Nucleus accumbens (tissue), 56 donors: ENCODE results near the gene CCL20.

Experiments
- DNase-seq, 56 donors: peaks; one replicate each; lab custom pipeline; 2025; lab: John Stamatoyannopoulos, UW

Gene CCL20

DNA sequence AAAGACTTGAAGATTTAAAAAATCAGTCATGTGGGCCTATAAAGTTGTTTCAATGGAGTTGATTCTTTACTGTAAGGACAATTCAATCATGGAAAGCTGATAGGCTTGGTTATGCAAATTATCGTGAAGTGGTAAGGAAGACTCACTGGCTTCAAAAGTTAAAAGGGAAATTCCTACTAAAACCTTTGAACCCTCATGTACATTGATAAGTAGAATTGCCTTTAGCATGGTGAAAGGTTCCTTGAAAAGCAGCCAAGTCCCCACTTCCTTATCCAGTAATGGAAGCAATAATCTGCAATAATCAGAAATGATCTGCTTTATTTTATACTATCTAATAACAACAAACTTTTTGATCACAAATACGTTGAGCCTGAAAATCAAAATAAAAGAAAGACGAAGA is 14.4 kb upstream of the CCL20 start:
- no peak for DNase-seq

DNA sequence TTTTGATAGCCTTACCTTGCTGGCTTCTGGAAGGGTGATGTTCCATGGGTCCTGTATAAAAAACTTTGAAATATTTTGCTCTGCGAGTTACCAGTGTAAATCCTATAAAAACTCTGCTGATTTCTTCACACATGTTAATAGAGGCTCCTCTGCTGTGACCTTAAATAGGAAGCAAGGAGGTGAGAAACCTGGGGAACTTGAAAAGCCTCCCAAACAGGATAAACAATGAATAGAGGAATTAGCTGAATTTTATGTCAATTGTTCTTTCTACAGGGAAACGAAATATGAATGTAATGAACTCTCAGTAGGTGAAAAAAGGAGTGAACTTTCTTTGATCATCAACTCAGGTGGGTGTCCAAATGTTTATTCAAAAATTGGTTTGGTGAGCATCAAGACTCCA is 10.8 kb upstream of the CCL20 start:
- no peak for DNase-seq

DNA sequence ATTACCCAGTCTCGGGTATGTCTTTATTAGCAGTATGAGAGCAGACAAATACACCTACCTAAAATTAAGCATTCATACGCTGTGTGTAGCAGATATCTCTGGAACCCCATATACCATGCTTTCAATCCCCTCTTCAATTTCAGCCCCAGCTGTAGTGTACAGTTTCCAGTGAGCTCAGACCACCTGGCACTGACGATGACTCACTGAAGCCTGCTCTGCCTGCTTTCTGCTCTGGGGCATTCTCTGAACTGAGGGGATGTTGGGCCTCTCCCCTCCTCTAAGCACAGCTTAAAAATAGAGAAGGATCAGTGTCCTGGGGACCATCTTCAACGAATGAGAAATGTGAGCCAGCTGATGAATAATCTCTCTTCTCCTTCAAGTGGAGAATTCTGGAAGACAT is 8.7 kb upstream of the CCL20 start:
- DNase-seq = no peak

DNA sequence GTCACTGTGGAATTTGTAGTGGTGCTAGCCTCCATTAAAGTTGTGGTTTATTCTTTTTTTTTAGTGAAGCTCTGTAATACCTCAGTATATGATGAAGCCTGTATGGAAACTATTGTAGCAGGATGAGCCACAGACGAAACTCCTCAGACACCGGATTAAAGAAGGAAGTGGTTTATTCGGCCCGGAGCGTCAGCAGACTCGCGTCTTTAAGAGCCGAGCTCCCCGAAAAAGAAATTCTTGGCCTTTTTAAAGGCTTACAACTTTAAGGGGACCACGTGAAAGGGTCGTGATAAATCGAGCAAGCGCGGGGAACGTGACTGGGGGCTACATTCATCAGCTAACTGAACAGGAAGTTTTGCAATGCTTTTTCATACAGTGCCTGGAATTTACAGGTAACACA is 8.1 kb upstream of the CCL20 start:
- peak in 13 of 56 donors; percentile 3 to 28 (median 7) for DNase-seq

DNA sequence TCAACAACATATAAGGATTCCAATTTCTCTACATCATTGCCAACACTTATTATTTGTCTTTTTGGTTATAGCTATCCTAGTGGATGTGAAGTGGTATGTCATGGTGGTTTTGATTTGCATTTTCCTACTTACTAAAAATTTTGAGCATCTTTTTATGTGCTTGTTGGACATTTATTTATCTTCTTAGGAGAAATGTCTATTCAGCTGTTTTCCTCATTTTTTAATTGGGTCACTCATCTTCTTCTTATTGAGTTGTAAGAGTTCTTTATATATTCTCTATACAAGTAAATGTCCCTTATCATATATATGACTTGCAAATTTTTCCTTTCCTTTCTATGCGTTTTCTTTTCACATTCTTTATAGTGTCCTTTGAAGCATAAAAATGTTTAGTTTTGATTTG is 4.7 kb upstream of the CCL20 start:
- no peak for DNase-seq

DNA sequence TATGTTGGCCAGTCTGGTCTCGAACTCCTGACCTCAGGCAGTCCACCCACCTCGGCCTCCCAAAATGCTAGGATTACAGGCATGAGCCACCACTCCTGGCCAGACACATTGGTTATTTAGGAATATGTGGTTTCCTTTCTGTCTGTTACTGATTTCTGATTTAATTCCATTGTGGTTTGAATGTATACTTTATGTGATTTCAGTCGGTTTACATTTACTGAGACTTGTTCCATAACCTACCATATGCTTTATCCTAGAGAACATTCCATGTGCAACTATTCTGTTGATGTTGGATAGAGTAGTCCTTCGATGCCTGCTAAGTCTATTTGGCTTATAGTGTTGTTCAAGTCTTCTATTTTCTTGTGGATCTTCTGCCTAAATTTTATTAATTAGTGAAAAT is 1.6 kb upstream of the CCL20 start:
- no peak for DNase-seq

DNA sequence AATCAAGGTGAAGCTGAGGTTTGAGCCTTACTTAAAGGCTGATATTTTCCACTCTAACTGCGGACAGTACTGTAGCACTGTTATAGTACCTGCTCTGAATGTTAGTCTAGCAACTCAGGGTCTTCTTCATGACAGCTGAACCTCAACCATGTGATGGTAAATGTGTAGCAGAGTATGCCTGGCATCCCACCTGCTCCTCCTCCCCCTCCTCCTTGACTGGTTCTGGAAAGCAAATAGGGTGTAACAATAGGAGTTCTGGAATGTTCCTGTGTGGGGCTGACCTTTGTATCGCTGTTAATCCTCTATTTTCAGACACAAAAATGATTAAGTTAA is 447 bp upstream of the CCL20 start:
- no peak for DNase-seq

DNA sequence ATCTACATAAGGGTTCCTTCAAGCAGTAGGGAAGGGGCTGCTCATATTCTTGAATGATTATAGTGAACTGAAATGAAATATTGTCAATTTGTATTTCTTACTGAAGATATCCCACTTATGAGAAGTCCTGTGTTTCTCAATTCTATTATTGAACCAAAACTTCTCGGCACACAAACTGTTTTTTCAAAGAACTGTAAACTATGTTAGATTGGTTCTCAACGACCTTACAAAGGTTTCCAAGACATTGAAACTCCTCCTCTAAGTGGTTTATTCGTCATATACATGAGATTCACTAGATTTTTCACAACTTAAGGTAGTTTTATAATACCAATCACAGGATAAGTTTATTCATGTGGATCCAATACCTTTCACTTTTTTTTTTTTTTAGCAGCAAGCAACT is 1.4 kb downstream of the CCL20 start:
- DNase-seq = no peak

DNA sequence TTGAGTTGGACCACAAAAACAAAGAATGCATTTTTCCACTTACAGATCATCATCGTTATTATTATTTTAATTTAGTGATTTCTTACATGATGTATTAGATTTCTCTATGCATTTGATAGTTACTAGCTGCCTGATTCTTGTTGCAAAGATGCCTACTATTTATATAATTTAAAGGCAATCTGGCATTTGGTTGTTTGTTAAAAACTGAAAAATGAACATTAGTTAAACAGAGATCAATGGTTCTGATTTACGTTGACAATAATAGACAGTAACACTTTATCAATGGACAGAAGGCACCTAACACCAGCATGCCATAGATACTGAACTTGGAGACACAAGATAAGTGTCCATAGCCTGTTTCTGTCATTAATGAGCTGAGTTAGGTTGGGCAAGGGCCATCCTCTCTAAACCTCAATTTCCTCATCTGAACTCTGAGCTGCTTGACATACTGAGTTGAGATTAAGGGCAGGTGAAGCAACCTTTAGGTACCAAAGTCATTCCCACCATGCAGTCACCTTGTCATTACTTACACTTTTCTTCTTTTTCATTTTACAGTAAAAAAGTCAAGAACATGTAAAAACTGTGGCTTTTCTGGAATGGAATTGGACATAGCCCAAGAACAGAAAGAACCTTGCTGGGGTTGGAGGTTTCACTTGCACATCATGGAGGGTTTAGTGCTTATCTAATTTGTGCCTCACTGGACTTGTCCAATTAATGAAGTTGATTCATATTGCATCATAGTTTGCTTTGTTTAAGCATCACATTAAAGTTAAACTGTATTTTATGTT is 3.1 kb downstream of the CCL20 start:
- no peak for DNase-seq

DNA sequence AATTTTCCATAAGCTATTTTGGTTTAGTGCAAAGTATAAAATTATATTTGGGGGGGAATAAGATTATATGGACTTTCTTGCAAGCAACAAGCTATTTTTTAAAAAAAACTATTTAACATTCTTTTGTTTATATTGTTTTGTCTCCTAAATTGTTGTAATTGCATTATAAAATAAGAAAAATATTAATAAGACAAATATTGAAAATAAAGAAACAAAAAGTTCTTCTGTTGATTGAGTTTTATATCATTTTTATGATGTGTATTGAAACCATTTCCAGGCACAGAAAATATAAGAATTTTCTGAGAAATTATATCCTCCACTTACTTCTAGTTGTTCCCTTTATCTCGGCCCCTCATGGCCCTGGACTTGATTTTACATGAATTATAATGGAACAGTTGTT is 3.7 kb downstream of the CCL20 start:
- DNase-seq = no peak

DNA sequence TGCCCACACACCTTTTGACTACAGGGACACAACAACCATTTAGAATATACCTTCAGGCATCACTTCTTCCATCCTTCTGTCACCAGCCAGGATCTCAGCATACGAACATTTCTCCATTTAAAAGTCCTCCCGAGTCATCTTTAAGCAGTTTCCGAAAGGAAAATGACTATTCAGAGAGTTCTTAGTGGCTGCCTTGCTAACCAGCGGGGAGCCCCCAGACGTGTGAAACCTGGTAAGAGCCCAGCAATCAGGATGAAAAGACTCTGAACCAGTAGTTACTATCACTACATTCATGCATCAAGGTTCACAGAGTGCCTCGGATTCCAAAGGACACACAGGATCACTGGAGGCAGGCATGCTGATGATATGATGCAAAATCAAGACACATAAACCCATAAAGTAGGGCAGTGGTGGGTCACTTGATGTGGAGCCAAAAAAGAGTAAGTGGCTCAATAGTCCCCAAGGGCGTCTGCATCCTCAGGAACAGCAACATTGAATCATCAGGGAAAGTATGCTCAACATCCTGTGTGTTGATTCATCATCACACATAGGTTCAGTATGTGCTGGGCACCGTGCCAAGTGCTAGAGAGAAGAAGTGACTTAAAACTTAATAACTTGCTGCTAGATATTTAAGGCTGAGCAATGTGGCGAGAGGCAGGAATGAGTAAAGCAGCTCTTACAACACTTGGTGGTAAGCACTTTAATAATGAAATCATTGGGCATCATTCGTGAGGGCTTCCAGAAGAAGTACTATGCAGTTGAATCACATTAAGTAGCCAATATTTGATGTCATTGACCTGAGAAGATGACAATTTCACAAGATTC is 4.4 kb downstream of the CCL20 start:
- peak in 37 of 56 donors; percentile 1 to 77 (median 30) for DNase-seq

DNA sequence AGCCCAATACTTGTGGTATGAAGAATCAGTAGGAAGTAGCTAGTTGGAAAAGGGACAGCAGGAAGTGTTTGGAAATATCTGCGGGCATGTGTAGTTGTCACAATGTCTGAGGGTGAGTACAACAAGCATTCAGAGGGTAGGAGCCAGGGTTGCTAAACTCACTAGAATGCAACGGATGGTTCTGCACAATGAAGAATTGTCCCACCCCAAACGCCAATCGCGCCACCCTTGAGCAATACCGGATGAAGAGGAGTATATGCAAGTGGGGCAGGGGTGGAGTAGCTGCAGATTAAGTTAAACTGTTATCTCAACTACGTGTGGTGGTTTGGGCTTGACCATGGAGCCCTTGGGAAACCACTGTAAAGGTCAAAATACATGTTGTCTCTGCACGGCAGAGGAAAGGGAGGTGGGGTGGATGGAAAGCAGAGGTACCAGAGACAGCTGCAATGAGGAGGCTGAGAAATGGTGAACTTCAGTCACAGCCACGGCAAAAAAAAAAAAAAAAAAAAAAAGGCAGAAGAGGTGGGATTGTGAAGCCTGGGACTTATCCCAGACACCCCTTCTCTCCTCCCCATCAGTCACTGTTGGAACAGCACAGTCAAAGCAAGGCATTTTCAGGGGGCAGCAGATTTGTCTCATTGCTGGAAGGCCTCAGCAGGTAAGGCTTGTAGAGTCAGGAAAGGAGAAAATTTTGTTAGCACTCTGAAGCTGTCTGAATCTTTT is 5.2 kb downstream of the CCL20 start:
- DNase-seq = peak in 9 of 56 donors; percentile 0 to 23 (median 6)

DNA sequence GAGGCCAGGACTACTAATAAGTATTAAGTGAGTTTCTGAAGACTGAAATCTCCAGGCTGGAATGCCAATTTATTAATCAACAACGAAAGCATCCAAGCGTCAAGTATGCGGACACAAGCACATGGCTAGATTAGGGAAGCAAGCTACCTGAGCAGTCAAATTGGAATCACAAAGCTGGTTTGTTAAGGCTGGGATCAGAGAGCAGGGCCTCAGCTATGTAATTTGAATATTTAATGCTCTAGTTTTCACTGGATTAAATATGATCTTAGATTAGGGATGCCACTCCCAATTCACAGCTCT is 5.7 kb downstream of the CCL20 start:
- DNase-seq = no peak

DNA sequence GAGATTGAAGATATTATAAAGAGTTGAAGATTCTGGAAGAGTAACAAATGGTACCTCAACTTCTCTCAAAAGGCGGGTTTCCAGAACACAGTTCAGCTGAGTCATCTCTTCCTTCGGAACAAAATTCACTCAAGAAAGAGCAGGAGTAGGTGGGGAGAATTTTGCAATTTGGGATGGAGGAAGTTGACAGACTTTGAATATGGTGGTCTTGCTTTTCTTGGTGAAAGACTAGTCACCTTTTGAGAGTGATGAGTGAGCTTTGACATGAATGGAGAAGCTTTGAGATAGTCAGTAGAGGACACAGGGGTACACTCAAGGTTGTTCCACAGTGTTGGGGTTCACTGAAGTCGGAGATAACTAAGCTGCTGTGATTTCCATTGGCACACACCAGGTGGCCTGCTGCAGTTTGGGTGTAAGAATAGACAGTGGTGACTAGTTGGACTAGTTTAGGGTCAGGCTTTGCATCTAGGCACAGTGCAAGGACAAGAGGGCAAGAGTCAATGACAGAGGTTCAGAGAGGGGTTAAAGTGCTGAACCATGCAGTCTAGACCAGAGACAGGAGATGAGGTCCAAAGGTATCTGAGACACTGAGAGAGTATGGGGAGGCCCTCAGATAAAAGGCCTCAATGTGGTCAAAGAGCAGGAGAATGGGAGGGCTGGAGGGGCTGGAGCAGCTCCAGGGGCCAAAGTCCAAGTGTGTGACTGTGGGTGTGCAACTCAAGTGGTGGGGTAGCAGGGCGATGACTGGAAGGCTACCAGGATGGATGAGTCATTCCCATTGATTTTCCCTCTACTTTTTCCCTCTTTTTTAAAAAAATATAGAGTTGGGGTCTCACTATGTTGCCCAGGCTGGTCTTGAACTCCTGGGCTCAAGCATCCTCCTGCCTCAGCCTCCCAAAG is 7.7 kb downstream of the CCL20 start:
- no peak for DNase-seq

DNA sequence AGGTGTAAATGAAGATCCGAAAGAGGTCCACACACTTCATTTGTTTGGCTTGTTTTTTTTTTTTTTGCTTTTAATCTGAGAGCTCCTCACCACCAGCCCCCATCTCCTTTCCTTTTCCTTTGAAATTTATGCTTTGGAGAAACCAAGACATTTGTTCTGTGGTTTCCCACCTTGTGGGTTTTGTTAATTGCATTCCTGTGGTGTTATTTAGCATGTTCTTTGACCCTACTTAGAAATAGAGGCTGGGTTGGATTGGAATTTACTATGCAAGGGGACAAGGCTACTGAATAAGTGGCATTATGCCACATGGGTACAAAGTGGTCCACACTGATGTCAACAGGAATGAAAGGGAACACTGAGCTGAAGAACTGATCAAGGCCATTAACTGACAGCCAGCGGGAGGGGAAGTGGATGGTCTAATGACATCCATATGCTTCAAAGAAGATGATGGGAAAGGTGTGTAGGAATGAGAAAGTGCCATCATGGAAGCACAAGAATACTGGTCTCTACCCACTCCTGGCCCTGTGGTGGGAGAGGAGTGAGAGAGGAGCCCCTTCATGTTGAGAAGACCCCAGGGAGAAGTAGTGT is 8.9 kb downstream of the CCL20 start:
- DNase-seq = no peak

DNA sequence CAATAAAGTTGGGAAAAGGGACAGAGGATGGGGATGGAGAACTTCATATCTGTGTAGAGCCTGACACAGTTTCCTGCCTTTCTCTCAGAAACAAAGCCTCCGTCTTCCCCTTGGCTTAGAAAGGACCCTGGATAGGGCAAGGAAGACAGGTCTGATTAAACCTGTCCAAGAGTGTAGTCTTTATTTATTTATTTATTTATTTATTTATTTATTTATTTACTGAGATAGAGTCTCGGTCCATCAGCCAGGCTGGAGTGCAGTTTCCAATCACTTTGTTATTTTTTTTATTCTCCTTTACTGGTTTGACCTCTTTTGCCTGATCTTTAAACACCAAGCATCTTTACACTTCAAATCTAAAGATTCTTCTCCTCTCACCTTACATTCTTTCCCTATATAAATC is 10.3 kb downstream of the CCL20 start:
- no peak for DNase-seq

DNA sequence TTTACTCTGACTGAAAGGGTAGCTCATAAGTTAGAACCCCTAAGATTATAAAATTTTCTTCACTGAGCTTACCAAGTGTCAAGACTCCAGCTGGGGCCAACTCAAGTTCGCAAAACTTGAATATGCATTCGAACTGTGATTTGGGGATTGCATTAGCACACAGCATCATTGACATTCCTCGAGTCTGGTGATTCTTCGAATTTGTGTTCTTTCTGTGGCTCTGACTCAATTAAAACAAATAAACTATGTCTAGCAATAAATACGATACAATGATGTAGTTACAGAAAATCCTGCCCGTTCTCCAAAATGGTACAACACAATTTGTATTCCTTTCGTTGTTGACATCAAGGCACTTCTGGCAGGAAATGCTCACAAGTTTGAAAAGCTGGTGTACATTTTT is 11.1 kb downstream of the CCL20 start:
- no peak for DNase-seq

DNA sequence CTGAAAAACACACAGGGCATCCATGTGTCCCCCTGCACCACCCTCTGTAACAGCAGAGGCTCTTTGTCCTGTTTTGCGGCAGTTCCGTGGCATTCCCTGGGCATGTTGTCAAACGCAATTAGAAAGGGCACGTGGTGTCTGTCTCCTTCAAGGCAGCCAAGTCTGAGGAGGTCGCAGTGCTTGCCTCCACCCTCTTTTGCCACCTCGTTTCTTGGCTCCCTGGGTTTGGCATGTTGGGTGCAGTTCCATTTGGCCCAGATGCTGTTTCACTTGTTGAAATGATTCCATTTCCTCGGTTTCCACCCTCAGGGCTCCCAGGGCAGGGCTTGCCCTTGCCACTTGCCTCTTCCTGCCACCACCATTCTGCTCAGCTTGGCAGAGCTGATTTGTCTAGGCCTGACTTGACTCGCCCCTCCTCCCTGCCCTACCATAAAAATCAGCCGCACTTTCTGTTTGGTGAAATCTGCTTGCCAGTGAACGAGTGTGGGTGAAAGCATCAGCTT is 12.4 kb downstream of the CCL20 start:
- peak in 32 of 56 donors; percentile 1 to 60 (median 18) for DNase-seq

DNA sequence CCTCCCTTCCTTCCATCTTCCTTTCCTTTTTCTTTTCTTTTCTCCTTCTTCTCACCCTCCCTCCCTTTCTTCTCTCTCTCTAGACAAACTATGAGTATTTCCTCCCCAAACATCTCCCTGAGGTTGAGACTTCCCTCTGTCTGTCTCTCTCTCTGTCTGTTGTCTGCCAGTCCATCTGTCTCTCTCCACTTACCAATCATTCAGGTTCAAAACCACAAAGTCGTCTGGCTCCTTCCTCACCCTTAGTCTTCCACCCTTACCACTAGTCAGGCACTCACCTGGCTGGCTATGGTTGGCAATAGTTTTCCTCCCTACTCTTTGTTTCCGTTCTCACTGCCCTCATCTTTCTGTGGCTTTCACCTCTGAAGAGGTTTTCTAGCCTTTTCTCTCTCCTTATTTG is 12.9 kb downstream of the CCL20 start:
- no peak for DNase-seq

DNA sequence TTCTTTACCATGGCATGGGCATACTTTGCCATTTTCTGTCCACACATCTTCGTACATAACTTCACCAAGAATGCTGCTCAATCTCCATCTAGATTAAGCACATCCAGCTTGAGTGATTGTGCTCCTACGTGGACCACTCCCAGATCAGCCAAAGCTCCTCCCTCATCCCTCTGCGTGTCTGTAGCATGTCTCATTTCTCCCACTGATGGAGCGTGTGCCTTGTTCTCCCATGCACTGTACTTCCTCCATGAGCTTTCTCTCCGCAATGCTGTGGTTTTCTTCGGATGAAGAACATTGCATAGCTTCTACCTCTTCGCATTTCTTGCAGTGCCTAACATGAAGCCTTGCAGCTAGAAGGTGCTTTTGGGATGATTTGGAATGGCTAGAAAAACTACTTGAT is 13.5 kb downstream of the CCL20 start:
- no peak for DNase-seq
